CD4-positive, CD25-positive, alpha-beta regulatory T cell (primary cell): ENCODE results near the gene PTPRR. TPM values are rescaled to one million over a fixed set of nuclear protein-coding genes. Genes with fewer than 3 reads are reported as not detected.

Experiments
- ATAC-seq, 2 donors: fragments of 150-1000 bp; cut with Tn5 transposase; one replicate each; pipeline ENCODE4 v1.10.0; 2021; ENCODE audit warnings: low read depth in 2 of 2, moderate number of reproducible peaks in 2 of 2, moderate library complexity in 1 of 2
- DNase-seq, 3 donors: peaks; one replicate each; pipeline versions ENCODE4 v3.0.0 to v3.0.0-alpha.2; 2012 to 2022; ENCODE audit warnings: mixed read lengths in 1 of 3
- H3K27ac ChIP-seq: one replicate; pipeline ENCODE4 v1.7.0; 2013; ENCODE audit warnings: mild to moderate bottlenecking, low read length; ENCODE audit not compliant: insufficient read depth, poor library complexity, severe bottlenecking
- H3K27me3 ChIP-seq: one replicate; pipeline ENCODE4 v1.7.0; 2013; ENCODE audit warnings: low read length; ENCODE audit not compliant: control insufficient read depth, insufficient read depth
- H3K36me3 ChIP-seq: one replicate; pipeline ENCODE4 v1.7.0; 2013; ENCODE audit warnings: mild to moderate bottlenecking, low read length, moderate library complexity; ENCODE audit not compliant: control insufficient read depth, insufficient read depth
- H3K4me1 ChIP-seq: 2 replicates; pipeline ENCODE4 v1.7.0; 2013; ENCODE audit warnings: mild to moderate bottlenecking, low read length; ENCODE audit not compliant: insufficient read depth, control insufficient read depth, poor library complexity, severe bottlenecking
- H3K4me3 ChIP-seq: one replicate; pipeline ENCODE4 v1.7.0; 2013; ENCODE audit warnings: low read depth, mild to moderate bottlenecking, low read length, moderate library complexity
- H3K9me3 ChIP-seq, 2 experiments: 1 replicate in 1 of 2; 2 replicates in 1 of 2; pipeline ENCODE4 v1.7.0; 2013; ENCODE audit warnings: low read length in 2 of 2, mild to moderate bottlenecking in 1 of 2, moderate library complexity in 1 of 2; ENCODE audit not compliant: control insufficient read depth in 2 of 2
- H3K27ac Mint-ChIP-seq, 3 donors: one replicate each; pipeline ENCODE4 v1.8.0; 2020 to 2022; ENCODE audit warnings: mild to moderate bottlenecking in 3 of 3, mixed read lengths in 3 of 3, moderate library complexity in 2 of 3
- H3K27me3 Mint-ChIP-seq: one replicate; pipeline ENCODE4 v1.8.0; 2022; ENCODE audit warnings: mild to moderate bottlenecking, mixed read lengths
- H3K36me3 Mint-ChIP-seq: one replicate; pipeline ENCODE4 v1.8.0; 2020; ENCODE audit warnings: mixed read lengths
- H3K4me1 Mint-ChIP-seq, 4 donors: one replicate each; pipeline ENCODE4 v1.8.0; 2020 to 2022; ENCODE audit warnings: mixed read lengths in 4 of 4, mild to moderate bottlenecking in 1 of 4
- H3K4me3 Mint-ChIP-seq, 4 donors: one replicate each; pipeline ENCODE4 v1.8.0; 2020 to 2022; ENCODE audit warnings: mild to moderate bottlenecking in 4 of 4, mixed read lengths in 4 of 4, moderate library complexity in 3 of 4
- H3K9me3 Mint-ChIP-seq, 7 donors: one replicate each; pipeline ENCODE4 v1.8.0; 2020 to 2022; ENCODE audit warnings: mixed read lengths in 7 of 7, mild to moderate bottlenecking in 3 of 7, moderate library complexity in 2 of 7
- polyA plus RNA-seq, 4 donors: library from polyadenylated mRNA; unstranded; fragments of 300-500 nt; fragmentation: Illumina TruSeq; gene quantifications; one replicate each; pipeline ENCODE4 v1.2.3, GENCODE V29; 2021
- total RNA-seq: library from RNA; stranded (reverse); gene quantifications from one replicate; pipeline ENCODE4 v1.2.3, GENCODE V29; 2022

Gene PTPRR
- total and polyA plus RNA-seq, 5 donors from 2014 or later = not detected

DNA sequence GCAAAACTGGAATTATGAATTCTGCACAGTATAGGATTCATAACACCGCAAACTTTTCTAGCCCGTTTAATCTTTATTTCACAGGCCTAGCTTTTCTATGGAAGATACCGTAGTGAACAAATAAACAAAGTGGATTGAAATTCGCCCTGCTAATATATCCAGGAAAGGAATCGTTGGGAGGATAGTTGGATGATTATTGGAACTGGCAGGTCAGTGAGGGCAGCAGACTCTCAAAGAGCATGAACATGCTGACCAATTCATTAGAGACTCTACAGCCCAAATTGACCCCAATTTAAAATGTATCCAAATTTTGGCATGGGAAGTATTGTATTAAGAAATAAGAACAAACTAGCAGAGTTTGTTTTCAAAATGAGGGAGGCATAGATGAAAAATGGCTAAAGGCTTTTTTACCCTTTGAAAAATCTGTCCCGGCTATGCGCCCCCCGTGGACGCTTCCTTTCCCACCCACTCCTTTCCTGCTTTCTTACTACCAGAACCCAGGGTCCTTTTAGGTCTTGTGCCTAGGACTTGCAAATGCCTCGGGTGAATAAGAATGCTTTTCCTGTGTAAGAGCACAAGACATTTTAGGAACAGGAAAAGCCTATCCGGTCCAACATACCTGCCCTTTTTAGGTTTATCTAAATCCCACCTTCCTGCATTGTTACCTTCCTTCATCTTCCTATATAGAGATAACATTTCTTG, 198.7 kb downstream of the PTPRR start:
- ATAC-seq (no peak), DNase-seq (no peak)
- Histone ChIP-seq H3K27me3 (no peaks in the 10 kb centered on the region), H3K9me3 (no peaks in the 10 kb centered on the region), H3K4me3 (no peak overlapping the region), H3K4me1 (no peaks in the 10 kb centered on the region), H3K27ac (no peak overlapping the region), H3K36me3 (no peaks in the 10 kb centered on the region)
- Mint-ChIP-seq H3K4me1 (peaks cover 0 to 17% (median 10%) of the 10 kb centered on the region in 4 donors), H3K9me3 (no peaks in the 10 kb centered on the region), H3K27ac (peak overlapping the region in 2 of 3 donors; percentile 6 to 71), H3K36me3 (no peaks in the 10 kb centered on the region), H3K27me3 (peaks cover 4% of the 10 kb centered on the region), H3K4me3 (no peak overlapping the region)

DNA sequence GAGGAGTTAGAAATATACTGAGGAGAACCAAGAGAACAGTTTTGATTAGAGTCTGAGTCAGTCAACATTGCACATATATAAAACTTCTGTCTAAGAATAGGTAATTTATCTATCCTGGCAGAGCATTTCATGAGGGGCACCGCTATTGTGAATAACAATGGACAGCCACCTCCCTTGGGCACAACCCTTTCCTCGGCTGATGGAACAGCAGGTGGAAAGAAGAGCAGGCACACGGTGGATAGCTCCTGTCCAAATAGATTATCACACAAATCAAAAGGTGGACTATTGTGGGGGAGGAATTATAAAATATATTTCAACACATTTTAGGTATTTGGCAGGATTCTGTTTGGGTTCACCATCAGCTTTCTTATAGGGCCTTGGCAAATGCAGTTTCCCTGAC, 199.3 kb downstream of the PTPRR start:
- H3K27ac ChIP-seq = no peak overlapping the region
- no peak overlapping the region for H3K27ac Mint-ChIP-seq
- no peak for ATAC-seq
- no peaks in the 10 kb centered on the region for H3K9me3 ChIP-seq
- H3K4me1 ChIP-seq = no peaks in the 10 kb centered on the region
- no peaks in the 10 kb centered on the region for H3K9me3 Mint-ChIP-seq
- no peak for DNase-seq
- H3K27me3 ChIP-seq = no peaks in the 10 kb centered on the region
- H3K4me3 Mint-ChIP-seq = no peak overlapping the region
- no peaks in the 10 kb centered on the region for H3K36me3 Mint-ChIP-seq
- H3K27me3 Mint-ChIP-seq = peaks cover 4% of the 10 kb centered on the region
- H3K36me3 ChIP-seq = no peaks in the 10 kb centered on the region
- H3K4me1 Mint-ChIP-seq = peaks cover 0 to 17% (median 10%) of the 10 kb centered on the region in 4 donors
- no peak overlapping the region for H3K4me3 ChIP-seq

DNA sequence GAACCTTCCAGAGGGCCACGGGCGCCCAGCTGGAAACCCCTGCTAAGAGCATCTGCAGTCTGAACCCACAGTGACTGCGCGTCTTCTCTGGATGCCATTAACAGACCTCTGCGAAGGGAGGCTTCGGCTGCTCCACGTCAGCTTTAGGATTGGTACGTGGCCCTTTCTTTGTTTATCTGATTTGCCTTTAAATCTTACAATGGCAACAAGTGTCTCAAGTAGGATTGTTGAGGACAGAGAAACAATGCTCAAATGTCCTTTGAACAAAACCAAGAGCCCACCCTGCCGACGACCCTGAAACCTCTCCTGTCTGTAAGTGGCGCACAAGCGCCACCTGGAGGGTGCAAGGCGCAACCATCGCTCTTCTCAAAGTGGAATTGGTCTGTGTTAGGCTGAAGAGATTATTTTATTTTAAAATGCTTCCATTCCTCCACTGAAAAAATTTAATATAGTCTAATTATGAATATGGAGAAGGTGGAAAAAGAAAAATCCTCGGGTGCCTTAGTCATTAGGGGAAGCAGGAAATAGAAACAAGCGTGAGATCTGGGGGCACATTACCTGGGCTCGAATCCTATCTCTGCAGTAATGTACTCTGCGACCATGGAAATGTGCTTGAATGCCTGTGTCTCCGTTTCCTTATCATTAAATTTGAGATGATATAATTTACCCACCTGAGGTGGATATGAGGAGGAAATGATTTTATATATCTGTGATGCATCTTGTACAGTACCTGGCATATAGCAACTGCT, 200.7 kb downstream of the PTPRR start:
- peaks cover 4% of the 10 kb centered on the region for H3K27me3 Mint-ChIP-seq
- H3K9me3 Mint-ChIP-seq = no peaks in the 10 kb centered on the region
- peaks cover 0 to 17% (median 10%) of the 10 kb centered on the region in 4 donors for H3K4me1 Mint-ChIP-seq
- H3K4me1 ChIP-seq = no peaks in the 10 kb centered on the region
- H3K36me3 Mint-ChIP-seq = no peaks in the 10 kb centered on the region
- no peaks in the 10 kb centered on the region for H3K27me3 ChIP-seq
- peak overlapping the region in 1 of 3 donors; percentile 4 for H3K27ac Mint-ChIP-seq
- H3K9me3 ChIP-seq = no peaks in the 10 kb centered on the region
- no peaks in the 10 kb centered on the region for H3K36me3 ChIP-seq
- DNase-seq (peak in 2 of 3 donors; percentile 29 to 30), ATAC-seq (no peak)
- H3K4me3 ChIP-seq = peak overlapping the region; percentile 49
- H3K4me3 Mint-ChIP-seq = peak overlapping the region in 2 of 4 donors; percentile 24 to 67
- no peak overlapping the region for H3K27ac ChIP-seq

DNA sequence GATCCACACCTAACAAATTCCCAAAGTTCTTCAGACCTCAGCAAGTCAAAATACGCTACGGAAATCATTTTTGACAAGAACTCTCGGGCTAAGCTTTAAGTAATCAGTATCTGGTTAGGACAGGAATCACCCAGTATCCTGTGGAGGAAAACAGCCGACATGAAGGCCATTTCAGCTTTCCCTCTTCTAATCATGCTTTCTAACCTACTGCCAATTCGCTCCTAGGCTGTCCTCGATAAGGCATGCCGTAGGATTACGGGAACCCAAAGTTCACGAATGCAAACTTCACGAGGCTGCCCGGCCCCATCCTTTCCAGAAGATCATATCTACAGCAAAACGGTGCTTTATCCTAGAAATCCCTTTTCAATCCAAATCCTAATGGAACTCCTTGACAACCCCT, 201.5 kb downstream of the PTPRR start:
- ATAC-seq (no peak), DNase-seq (no peak)
- Mint-ChIP-seq H3K27me3 (peaks cover 4% of the 10 kb centered on the region), H3K4me3 (no peak overlapping the region), H3K4me1 (peaks cover 0 to 16% (median 7%) of the 10 kb centered on the region in 4 donors), H3K27ac (peak overlapping the region in 1 of 3 donors; percentile 53), H3K9me3 (no peaks in the 10 kb centered on the region), H3K36me3 (no peaks in the 10 kb centered on the region)
- Histone ChIP-seq H3K27me3 (no peaks in the 10 kb centered on the region), H3K4me3 (no peak overlapping the region), H3K4me1 (no peaks in the 10 kb centered on the region), H3K9me3 (no peaks in the 10 kb centered on the region), H3K36me3 (no peaks in the 10 kb centered on the region), H3K27ac (no peak overlapping the region)

DNA sequence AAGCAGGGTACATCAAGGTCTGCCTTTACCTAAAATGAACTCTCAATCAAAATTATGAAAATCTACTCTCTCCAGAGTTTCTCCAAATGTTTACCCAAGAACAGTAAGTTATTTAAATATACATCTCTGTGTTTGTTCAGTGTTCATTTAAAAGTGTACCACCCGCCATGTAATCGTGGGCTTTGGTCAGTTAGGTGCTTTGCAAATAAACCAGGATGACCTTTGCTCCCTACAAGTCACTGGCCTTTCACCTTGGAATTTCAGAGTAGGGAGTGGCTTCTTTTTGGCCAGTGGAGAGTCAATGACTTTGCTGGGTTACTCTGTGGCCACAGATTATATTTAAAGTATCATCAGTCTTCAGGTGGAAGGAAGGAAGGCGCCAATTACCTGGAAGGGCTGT, 208.7 kb downstream of the PTPRR start:
- Histone ChIP-seq H3K27me3 (no peaks in the 10 kb centered on the region), H3K9me3 (no peaks in the 10 kb centered on the region), H3K4me1 (no peaks in the 10 kb centered on the region), H3K27ac (no peak overlapping the region), H3K4me3 (no peak overlapping the region), H3K36me3 (no peaks in the 10 kb centered on the region)
- no peak for DNase-seq
- Mint-ChIP-seq H3K4me3 (no peak overlapping the region), H3K4me1 (no peaks in the 10 kb centered on the region), H3K9me3 (no peaks in the 10 kb centered on the region), H3K27me3 (no peaks in the 10 kb centered on the region), H3K36me3 (no peaks in the 10 kb centered on the region), H3K27ac (no peak overlapping the region)
- ATAC-seq = no peak

DNA sequence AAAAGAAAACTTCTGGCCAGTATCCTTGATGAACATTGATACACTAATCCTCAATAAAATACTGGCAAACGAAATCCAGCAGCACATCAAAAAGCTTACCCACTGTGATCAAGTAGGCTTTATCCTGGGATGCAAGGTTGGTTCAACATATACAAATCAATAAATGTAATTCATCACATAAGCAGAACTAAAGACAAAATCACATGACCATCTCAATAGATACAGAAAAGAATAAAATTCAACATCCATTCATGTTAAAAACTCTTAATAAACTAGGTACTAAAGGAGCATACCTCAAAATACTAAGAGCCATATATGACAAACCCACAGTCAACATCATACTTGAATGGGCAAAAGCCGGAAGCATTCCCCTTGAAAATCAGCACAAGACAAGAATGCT, 211.5 kb downstream of the PTPRR start:
- Histone ChIP-seq H3K4me3 (no peak overlapping the region), H3K27me3 (no peaks in the 10 kb centered on the region), H3K9me3 (no peaks in the 10 kb centered on the region), H3K27ac (no peak overlapping the region), H3K4me1 (no peaks in the 10 kb centered on the region), H3K36me3 (no peaks in the 10 kb centered on the region)
- H3K4me1 Mint-ChIP-seq = no peaks in the 10 kb centered on the region
- no peak overlapping the region for H3K27ac Mint-ChIP-seq
- H3K4me3 Mint-ChIP-seq = no peak overlapping the region
- H3K27me3 Mint-ChIP-seq = no peaks in the 10 kb centered on the region
- H3K36me3 Mint-ChIP-seq = no peaks in the 10 kb centered on the region
- H3K9me3 Mint-ChIP-seq = peaks cover 0 to 1% (median 0%) of the 10 kb centered on the region in 7 donors
- ATAC-seq = no peak
- no peak for DNase-seq

DNA sequence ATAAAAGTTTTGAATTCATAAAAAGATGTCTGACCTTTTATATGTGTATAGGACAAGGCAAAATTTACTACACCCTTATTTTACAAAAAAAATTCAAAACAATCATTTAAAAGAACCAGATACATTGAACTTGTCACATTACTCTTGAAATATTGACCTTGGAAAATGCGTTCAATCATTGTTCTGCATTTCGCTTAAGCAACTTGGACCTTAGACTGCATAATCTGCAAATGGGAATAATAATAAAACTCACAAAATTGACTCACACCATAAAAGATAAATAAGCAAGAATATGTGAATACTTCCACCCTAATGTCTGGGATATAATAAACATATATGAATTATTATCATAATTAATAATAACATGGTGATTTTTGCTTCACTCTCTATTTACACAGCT, 213.9 kb downstream of the PTPRR start:
- Mint-ChIP-seq H3K4me1 (no peaks in the 10 kb centered on the region), H3K27ac (no peak overlapping the region), H3K27me3 (peaks cover 9% of the 10 kb centered on the region), H3K9me3 (peaks cover 0 to 1% (median 0%) of the 10 kb centered on the region in 7 donors), H3K4me3 (no peak overlapping the region), H3K36me3 (no peaks in the 10 kb centered on the region)
- H3K27ac ChIP-seq = no peak overlapping the region
- no peak overlapping the region for H3K4me3 ChIP-seq
- no peaks in the 10 kb centered on the region for H3K27me3 ChIP-seq
- no peaks in the 10 kb centered on the region for H3K36me3 ChIP-seq
- no peaks in the 10 kb centered on the region for H3K4me1 ChIP-seq
- no peaks in the 10 kb centered on the region for H3K9me3 ChIP-seq
- ATAC-seq = no peak
- no peak for DNase-seq
